UCSD-AML1 (cell line): ENCODE measurements around the gene HRAS.
"Not testable (repeated sequence)": the region's sequence is repeated elsewhere in the genome, so short reads cannot be mapped to it uniquely, and the experiment has no call there.

Experiments
- DNase-seq: peaks from one replicate; lab custom pipeline; 2025; ENCODE audit not compliant: unreplicated experiment; lab: John Stamatoyannopoulos, UW

The HRAS gene

GRCh38 chr11:534396-535209, 773 bp downstream of the HRAS start:
- no peak for DNase-seq

GRCh38 chr11:533586-534395, 1.6 kb downstream of the HRAS start:
- DNase-seq, result no peak

- no peak for DNase-seq
These were observed 2.3 kb downstream of the HRAS start for GRCh38 chr11:532986-533585.

GRCh38 chr11:532527-532985, 2.8 kb downstream of the HRAS start:
- DNase-seq, result no peak

- DNase-seq, result no peak
These were observed 3.4 kb downstream of the HRAS start for GRCh38 chr11:531919-532526.

- no peak for DNase-seq
These were observed 4.2 kb downstream of the HRAS start for GRCh38 chr11:530960-531831.

- no peak for DNase-seq
These were observed 5.5 kb downstream of the HRAS start for GRCh38 chr11:529728-530411.

GRCh38 chr11:528815-529727, 6.3 kb downstream of the HRAS start:
- no peak for DNase-seq

GRCh38 chr11:528166-528814, 7.1 kb downstream of the HRAS start:
- DNase-seq, result no peak

GRCh38 chr11:526192-526591, 9.2 kb downstream of the HRAS start:
- DNase-seq, result no peak

- no peak for DNase-seq
These were observed 14.1 kb downstream of the HRAS start for GRCh38 chr11:521177-521688.

GRCh38 chr11:520428-521176, 14.8 kb downstream of the HRAS start:
- no peak for DNase-seq

GRCh38 chr11:518463-519202, 16.7 kb downstream of the HRAS start:
- no peak for DNase-seq

GRCh38 chr11:516918-517685, 18.3 kb downstream of the HRAS start:
- DNase-seq, result not testable (repeated sequence)

- DNase-seq, result no peak
These were observed 19.0 kb downstream of the HRAS start for GRCh38 chr11:516400-516799.

GRCh38 chr11:515131-515530, 20.2 kb downstream of the HRAS start:
- no peak for DNase-seq
